OCI-LY3 (cell line): ENCODE results near the gene OXCT1.
"Not testable (repeated sequence)": the region's sequence is repeated elsewhere in the genome, so short reads cannot be mapped to it uniquely, and the experiment has no call there.

Experiments
- H2AFZ ChIP-seq: fragments of 200-600, 300-600 bp; shearing (Covaris generic); 2 replicates; pipeline ENCODE4 v1.6.0; 2014; ENCODE audit warnings: antibody characterized with exemption, low read depth, low read length
- H3K27ac ChIP-seq: fragments of 200-600, 300-600 bp; sonication (generic); 2 replicates; pipeline ENCODE4 v1.5.1; 2014; ENCODE audit warnings: mild to moderate bottlenecking, low read length, moderate library complexity, mixed read lengths
- H3K27me3 ChIP-seq: fragments of 200-600, 300-600 bp; sonication (generic); 2 replicates; pipeline ENCODE4 v1.6.1; 2014; ENCODE audit warnings: low read depth, low read length, mixed read lengths
- H3K36me3 ChIP-seq: fragments of 200-600, 300-600 bp; sonication (generic); replicated peaks from 2 replicates; pipeline ENCODE3; 2014; ENCODE audit warnings: low read depth, low read length, mixed read lengths
- H3K4me1 ChIP-seq: fragments of 300-600, 200-600 bp; sonication (generic); 2 replicates; pipeline ENCODE4 v1.6.1; 2014; ENCODE audit warnings: low read length, mixed read lengths
- H3K4me2 ChIP-seq: fragments of 200-600, 300-600 bp; sonication (generic); 2 replicates; pipeline ENCODE4 v1.6.1; 2014; ENCODE audit warnings: low read length, mixed read lengths
- H3K4me3 ChIP-seq: fragments of 300-600, 200-600 bp; sonication (generic); 2 replicates; pipeline ENCODE4 v1.5.1; 2014; ENCODE audit warnings: antibody characterized with exemption, mild to moderate bottlenecking, low read length, moderate library complexity
- H3K79me2 ChIP-seq: fragments of 300-600, 200-600 bp; shearing (Covaris generic); 2 replicates; pipeline ENCODE4 v1.6.1; 2014; ENCODE audit warnings: mild to moderate bottlenecking, low read length, mixed read lengths
- H3K9ac ChIP-seq: fragments of 300-600, 200-600 bp; shearing (Covaris generic); 2 replicates; pipeline ENCODE4 v1.6.0; 2014; ENCODE audit warnings: mild to moderate bottlenecking, low read length, moderate library complexity
- H3K9me3 ChIP-seq: fragments of 200-600, 300-600 bp; shearing (Covaris generic); 2 replicates; pipeline ENCODE4 v1.6.1; 2014; ENCODE audit warnings: low read length, mixed read lengths; ENCODE audit not compliant: insufficient read depth
- H4K20me1 ChIP-seq: fragments of 200-600, 300-600 bp; sonication (generic); 2 replicates; pipeline ENCODE4 v1.6.1; 2016; ENCODE audit warnings: low read length, mixed read lengths; ENCODE audit not compliant: insufficient read depth
- EZH2phosphoT487 ChIP-seq: fragments of 200-600 bp; shearing (Covaris generic); IDR thresholded peaks from 2 replicates; pipeline ENCODE4 v1.6.1; 2018; ENCODE audit warnings: antibody characterized with exemption, mixed run types, low read depth
- TF ChIP-seq, protein P1 (sequence below): fragments of 200-600, 300-600 bp; sonication (generic); IDR thresholded peaks from 2 replicates; pipeline ENCODE4 v1.5.1; 2014; ENCODE audit warnings: antibody characterized with exemption, low read length, low read depth

The OXCT1 gene

GRCh38 chr5:41747708-41748107 is 122.5 kb downstream of the OXCT1 start:
- H3K27me3 ChIP-seq, result no peaks in the 10 kb centered on the region
- no peak overlapping the region for H3K9ac ChIP-seq
- no peak overlapping the region for H3K27ac ChIP-seq
- H3K4me3 ChIP-seq, result no peak overlapping the region
- no peaks in the 10 kb centered on the region for H4K20me1 ChIP-seq
- no peak overlapping the region for H3K4me2 ChIP-seq
- H3K79me2 ChIP-seq, result no peaks in the 10 kb centered on the region
- TF ChIP-seq, protein P1, sequence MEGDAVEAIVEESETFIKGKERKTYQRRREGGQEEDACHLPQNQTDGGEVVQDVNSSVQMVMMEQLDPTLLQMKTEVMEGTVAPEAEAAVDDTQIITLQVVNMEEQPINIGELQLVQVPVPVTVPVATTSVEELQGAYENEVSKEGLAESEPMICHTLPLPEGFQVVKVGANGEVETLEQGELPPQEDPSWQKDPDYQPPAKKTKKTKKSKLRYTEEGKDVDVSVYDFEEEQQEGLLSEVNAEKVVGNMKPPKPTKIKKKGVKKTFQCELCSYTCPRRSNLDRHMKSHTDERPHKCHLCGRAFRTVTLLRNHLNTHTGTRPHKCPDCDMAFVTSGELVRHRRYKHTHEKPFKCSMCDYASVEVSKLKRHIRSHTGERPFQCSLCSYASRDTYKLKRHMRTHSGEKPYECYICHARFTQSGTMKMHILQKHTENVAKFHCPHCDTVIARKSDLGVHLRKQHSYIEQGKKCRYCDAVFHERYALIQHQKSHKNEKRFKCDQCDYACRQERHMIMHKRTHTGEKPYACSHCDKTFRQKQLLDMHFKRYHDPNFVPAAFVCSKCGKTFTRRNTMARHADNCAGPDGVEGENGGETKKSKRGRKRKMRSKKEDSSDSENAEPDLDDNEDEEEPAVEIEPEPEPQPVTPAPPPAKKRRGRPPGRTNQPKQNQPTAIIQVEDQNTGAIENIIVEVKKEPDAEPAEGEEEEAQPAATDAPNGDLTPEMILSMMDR, result no peak
- TF ChIP-seq EZH2phosphoT487, result no peak
- H3K9me3 ChIP-seq, result no peaks in the 10 kb centered on the region
- peaks cover 10% of the 10 kb centered on the region; the same call in 1 of the 2 replicates for H3K4me1 ChIP-seq
- no peak overlapping the region for H2AFZ ChIP-seq
- no peaks in the 10 kb centered on the region for H3K36me3 ChIP-seq

DNA sequence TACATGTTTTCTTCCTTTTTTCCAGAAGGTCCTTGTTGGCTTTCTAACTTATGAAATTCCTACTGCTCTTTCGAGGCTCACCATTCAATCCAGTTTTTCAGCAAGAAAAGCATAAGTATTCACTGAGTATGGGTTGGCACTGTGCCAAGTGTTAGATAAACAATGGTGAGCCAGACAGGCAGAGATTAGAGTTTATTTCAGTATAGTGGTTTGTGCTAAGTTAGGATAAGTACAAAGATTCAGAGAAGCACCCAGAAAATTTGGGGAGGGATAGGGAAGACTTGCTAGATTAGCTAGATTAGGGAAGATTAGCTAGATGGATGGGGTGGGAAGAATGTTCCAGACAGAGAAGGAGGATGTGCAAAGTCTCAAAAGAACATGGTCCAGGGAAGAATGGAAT is 122.9 kb downstream of the OXCT1 start:
- Histone ChIP-seq H4K20me1 (no peaks in the 10 kb centered on the region), H3K4me1 (peaks cover 10% of the 10 kb centered on the region; the same call in 1 of the 2 replicates), H3K27ac (no peak overlapping the region), H3K9me3 (no peaks in the 10 kb centered on the region), H3K9ac (no peak overlapping the region), H2AFZ (no peak overlapping the region), H3K4me2 (no peak overlapping the region), H3K4me3 (no peak overlapping the region), H3K79me2 (no peaks in the 10 kb centered on the region), H3K36me3 (no peaks in the 10 kb centered on the region), H3K27me3 (no peaks in the 10 kb centered on the region)
- no peak for TF ChIP-seq EZH2phosphoT487
- TF ChIP-seq, protein P1, result no peak

- H3K36me3 ChIP-seq, H3K27me3 ChIP-seq, H3K27ac ChIP-seq, H4K20me1 ChIP-seq, H3K79me2 ChIP-seq, H3K9me3 ChIP-seq, H3K9ac ChIP-seq, H3K4me2 ChIP-seq, H2AFZ ChIP-seq, H3K4me3 ChIP-seq: not testable (repeated sequence)
- H3K4me1 ChIP-seq, result peaks cover 23% of the 10 kb centered on the region
These were observed 127.6 kb downstream of the OXCT1 start for GRCh38 chr5:41742608-41743007.

GRCh38 chr5:41738710-41739354 is 131.4 kb downstream of the OXCT1 start:
- no peaks in the 10 kb centered on the region for H3K79me2 ChIP-seq
- no peak overlapping the region for H3K4me3 ChIP-seq
- H3K4me1 ChIP-seq, result peaks cover 23% of the 10 kb centered on the region
- H2AFZ ChIP-seq, result no peak overlapping the region
- no peak for TF ChIP-seq EZH2phosphoT487
- TF ChIP-seq, protein P1, result no peak
- H3K27ac ChIP-seq, result peak overlapping the region; percentile 75
- no peaks in the 10 kb centered on the region for H3K27me3 ChIP-seq
- no peak overlapping the region for H3K4me2 ChIP-seq
- H3K36me3 ChIP-seq, result peaks cover 4% of the 10 kb centered on the region
- H3K9ac ChIP-seq, result no peak overlapping the region
- H4K20me1 ChIP-seq, result no peaks in the 10 kb centered on the region
- H3K9me3 ChIP-seq, result no peaks in the 10 kb centered on the region
